Non-pigmented ciliary epithelial cell (primary cell): Measurements from ENCODE around the gene SMARCA4.
"Not testable (repeated sequence)": the region's sequence is repeated elsewhere in the genome, so short reads cannot be mapped to it uniquely, and the experiment has no call there.

Experiments used
- DNase-seq: peaks from one replicate; pipeline ENCODE4 v3.0.0-alpha.2; 2010; ENCODE audit warnings: low read depth

Gene SMARCA4

DNA sequence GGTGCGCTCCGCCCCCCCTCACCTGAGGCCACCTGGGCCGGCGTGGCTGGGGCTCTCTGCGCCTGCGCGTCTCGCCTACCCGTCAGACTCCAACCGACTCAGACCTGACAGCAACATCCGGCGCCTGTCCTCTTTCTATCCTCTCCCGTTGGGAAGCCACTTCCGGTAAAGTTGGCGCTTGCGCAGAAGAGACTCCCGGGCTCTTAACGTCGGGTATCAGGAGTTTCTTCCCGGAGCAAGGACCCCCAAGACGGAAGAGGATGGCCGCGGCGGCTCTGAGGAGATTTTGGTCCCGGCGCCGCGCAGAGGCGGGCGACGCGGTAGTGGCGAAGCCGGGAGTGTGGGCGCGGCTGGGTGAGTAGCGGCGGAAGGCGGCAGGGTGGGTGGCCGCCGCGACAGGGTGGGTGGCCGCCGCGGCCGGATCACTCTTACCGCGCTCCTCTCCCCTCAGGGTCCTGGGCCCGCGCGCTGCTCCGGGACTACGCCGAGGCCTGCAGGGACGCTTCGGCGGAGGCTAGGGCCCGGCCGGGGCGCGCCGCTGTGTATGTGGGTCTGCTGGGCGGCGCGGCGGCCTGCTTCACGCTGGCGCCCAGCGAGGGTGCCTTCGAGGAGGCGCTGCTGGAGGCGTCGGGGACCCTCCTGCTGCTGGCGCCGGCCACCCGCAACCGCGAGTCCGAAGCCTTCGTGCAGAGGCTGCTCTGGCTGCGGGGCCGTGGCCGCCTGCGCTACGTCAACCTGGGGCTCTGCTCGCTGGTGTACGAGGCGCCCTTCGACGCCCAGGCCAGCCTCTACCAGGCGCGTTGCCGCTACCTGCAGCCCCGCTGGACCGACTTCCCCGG lies 32.0 kb upstream of the SMARCA4 start, which contains the start of the genes TIMM29 and YIPF2:
TSS of gene TIMM29 (plus strand) at position 249 of the 839 bp plus-strand sequence. CDS start at position 261, 12 bp downstream.
TSS of gene YIPF2 (minus strand) at position 77 of the 839 bp plus-strand sequence. CDS start 229 bp downstream, outside the sequence.
- DNase-seq = peak; percentile 93

DNA sequence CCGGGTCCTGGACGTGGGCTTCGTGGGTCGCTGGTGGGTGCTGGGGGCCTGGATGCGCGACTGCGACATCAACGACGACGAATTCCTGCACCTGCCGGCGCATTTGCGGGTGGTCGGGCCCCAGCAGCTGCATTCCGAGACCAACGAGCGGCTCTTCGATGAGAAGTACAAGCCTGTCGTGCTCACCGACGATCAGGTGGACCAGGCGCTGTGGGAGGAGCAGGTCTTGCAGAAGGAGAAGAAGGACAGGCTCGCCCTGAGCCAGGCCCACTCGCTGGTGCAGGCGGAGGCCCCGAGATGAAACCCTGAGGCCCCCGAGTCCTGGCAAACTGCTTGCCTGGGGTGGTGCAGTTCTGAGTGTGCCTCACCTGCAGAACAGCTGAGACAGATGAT lies 31.4 kb upstream of the SMARCA4 start:
- DNase-seq = no peak

DNA sequence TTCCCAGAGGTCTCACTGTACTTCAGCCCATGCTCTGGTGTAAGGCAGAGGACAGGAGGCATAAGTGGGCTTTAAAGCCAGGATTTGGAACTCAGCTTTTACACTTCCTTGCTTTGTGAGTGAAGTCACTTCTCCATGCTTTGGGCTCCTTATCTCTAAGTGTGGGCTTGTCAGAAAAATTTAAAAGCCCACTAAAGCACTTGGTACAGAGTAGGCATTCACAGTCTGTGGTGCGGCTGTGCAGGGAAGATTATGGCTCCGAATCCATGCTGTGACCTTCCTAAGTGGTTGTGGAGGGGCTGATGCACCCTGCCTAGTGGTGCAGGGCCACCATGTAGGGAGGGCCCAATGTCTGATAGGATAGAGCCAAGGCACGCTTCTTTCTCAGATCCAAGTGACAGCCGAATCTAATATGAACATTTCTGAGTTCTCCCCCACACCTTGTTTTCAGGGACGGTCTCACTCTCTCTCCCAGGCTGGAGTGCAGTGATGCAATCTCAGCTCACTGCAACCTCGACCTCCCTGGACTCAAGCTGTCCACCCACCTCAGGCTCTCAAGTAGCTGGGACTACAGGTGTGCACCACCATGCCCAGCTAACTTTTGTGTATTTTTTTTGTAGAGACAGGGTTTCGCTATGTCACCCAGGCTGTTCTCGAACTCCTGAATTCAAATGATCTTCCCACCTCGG lies 25.3 kb upstream of the SMARCA4 start:
- no peak for DNase-seq

DNA sequence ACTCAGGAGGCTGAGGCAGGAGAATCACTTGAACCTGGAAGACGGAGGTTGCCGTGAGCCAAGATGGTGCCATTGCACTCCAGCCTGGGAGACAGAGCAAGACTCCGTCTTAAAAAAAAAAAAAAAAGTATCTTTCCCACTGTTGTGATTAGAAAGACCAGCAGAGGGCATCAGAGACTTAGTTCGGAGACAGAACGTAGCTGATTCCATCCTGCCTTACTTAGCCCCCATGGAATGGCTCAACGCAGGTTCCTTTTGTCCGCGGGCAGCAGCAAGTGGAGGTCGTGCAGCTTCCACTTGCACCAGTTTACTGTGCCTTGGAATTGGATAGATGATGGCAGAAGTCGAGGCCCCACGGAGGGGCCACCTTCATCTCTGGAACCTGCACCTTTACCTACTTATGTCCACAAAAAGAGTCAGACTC lies 24.2 kb upstream of the SMARCA4 start:
- no peak for DNase-seq

DNA sequence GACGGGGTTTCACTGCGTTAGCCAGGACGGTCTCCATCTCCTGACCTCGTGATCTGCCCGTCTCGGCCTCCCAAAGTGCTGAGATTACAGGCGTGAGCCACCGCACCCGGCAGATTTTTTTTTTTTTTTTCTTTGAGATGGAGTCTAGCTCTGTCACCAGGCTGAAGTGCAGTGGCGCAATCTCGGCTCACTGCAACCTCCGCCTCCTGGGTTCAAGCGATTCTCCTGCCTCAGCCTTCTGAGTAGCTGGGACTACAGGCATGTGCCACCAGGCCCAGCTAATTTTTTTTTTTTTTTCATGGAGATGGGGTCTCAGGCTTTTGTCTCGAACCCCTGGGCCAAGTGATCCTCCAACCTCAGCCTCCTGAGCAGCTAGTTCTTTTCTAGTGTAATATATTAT lies 19.2 kb upstream of the SMARCA4 start:
- not testable (repeated sequence) for DNase-seq

DNA sequence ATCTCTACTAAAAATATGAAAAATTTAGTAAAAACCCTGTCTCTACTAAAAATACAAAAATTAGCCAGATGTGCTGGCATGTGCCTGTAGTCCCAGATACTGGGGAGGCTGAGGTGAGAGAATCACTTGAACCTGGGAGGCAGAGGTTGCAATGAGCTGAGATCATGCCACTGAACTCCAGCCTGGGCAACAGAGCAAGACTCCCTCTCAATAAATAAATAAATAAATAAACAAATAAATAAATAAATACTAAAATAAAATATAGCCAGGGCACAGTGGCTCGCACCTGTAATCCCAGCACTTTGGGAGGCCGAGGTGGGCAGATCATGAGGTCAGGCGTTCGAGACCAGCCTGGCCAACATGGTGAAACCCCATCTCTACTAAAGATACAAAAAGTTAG lies 17.4 kb upstream of the SMARCA4 start:
- DNase-seq = not testable (repeated sequence)

DNA sequence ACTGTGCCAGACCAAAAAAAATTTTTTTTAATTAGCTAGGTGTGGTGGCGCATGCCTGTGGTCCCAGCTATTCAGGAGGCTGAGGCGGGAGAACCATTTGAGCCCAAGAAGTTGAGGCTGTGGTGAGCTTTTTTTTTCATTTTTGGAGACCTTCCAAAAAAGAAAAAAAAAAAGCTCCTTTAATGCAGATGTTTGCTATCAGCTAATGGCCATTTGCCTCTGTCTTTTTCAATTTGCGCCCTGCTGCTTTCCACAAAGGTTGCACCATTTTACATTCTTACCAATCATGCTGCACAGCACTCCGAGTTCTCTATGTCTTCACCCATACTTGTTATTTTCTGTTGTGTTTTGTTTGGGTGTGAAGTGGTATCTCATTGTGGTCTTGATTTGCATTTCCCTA lies 15.6 kb upstream of the SMARCA4 start:
- no peak for DNase-seq

DNA sequence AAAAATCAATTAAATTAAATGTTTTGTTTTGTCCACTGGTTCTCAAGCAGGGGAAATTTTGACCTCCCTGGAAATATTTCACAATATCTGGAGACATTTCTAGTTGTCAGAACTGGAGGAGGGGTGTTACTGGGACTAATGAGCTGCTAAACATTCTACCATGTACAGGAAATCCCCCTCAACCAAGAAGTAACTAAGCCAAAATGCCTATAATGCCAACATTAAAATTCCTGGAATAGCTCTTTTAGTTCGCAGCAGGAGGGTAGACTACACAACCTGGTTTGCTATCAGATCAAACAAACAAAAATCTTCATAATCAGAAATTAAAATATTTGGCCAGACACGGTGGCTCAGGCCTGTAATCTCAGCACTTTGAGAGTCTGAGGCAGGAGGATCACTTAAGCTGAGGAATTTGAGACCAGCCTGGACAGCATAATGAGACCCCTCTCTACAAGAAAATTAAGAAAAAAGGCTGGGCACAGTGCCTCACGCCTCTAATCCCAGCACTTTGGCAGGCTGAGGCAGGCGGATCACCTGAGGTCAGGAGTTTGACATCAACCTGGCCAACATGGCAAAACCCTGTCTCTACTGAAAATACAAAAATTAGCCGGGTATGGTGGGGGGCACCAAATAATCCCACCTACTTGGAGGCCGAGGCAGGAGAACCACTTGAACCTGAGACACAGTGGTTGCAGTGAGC lies 13.7 kb upstream of the SMARCA4 start:
- DNase-seq = no peak

DNA sequence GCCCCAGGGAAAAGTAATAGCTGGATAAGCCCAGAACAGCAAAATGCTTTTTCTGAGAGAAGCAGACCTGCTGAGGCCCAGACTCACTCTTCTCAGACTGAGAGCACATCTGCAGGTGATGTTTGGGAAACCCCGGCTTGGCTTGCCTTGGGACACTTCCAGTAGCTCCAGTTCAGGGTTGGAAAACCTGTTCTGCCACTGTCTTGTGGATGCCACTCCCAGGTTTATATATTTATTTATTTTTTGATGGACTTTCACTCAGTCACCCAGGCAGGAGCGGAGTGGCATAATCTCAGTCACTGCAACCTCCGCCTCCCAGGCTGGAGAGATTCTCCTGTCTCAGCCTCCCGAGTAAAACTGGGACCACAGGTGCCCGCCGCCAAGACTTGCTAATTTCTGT lies 8.0 kb upstream of the SMARCA4 start:
- DNase-seq = no peak

DNA sequence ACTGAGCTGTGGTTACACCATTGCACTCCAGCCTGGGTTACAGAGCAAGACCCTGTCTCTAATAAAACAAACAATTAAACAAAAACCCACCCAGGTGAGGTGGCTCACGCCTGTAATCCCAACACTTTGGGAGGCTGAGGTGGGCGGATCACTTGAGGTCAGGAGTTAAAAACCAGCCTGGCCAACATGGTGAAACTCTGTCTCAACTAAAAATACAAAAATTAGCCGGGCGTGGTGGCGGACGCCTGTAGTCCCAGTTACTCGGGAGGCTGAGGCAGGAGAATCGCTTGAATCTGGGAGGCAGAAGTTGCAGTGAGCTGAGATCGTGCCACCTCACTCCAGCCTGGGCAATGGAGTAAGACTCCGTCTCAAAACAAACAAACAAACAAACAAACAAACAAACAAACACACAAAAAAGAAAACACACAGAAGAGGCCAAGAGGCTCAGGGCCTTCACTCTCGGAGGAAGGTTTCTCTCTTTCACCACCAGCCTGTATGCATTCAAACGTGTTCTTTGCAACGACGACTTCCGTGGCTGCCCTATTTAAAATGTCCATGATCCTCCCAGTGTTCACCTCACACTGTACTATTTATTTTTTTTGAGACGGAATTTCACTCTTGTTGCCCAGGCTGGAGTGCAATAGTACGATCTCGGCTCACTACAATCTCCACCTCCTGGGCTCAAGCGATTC lies 1.4 kb upstream of the SMARCA4 start:
- not testable (repeated sequence) for DNase-seq

DNA sequence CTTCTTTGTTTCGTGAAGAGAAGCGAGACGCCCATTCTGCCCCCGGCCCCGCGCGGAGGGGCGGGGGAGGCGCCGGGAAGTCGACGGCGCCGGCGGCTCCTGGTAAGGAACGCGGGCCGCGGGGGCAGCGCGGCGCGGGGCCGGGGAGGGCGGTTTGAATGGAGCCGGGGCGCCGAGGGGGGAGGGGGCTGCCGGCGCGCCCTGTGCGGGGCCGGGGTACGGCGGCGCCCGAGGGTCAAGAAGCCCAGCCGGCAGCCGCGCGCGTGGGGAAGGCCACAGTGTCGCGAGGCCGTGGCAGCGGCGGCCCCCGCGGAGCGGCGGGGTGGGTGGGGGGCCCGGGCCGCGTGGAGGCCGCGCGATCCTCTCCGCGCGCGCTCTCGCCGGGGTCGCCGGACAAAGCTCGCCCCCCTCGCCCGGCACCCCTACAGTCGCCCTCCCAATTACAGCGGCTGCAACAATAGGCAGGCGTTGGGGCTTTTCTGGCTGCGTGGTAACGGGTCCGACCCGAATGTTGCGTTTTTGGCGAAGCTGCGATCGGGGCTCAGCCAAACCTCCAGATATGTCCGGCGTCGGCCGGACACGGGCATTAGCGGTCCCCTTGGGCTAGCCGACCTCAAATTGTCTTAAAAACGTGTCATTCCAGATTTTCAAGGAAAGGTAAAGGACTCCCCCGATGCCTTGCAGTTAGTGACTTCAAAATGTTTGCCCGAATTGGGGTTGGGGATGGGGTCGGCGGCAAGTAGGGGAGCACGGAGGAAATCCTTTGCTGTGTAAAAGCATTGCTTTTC lies 437 bp downstream of the SMARCA4 start:
- DNase-seq = no peak

DNA sequence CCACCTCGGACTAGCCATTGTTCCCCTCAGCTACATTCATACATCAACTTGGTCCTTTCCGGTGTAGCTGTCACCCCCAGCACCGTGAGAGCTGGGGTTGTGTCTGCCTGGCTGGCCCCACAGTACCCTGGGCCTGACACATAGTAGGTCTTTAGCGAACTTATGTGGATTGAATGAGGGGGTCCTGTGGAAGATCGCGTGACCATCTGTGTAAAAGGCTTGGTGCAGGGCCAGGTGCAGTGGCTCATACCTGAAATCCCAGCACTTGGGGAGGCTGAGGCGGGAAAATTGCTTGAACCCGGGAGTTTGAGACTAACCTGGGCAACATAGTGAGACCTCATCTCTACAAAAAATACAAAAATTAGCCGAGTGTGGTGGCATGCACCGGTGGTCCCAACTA lies 2.0 kb downstream of the SMARCA4 start:
- no peak for DNase-seq

DNA sequence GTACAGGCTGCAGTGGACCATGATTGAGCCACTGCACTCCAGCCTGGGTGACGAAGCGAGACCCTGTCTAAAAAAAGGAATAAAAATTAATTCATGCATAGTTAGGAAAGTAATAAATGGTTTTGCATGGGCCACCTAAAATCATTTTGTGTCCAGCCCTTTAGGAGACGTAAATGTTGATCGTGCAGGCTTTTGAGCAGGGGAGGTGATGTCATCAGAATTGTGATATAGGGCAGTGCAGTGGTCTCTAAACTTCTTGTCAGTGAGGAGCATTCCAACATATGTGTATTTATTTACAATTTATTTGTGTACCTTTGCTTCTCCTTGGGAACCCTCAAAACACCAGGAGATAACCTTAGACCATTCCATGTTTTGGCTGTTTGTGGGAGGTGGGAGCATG lies 3.0 kb downstream of the SMARCA4 start:
- no peak for DNase-seq

DNA sequence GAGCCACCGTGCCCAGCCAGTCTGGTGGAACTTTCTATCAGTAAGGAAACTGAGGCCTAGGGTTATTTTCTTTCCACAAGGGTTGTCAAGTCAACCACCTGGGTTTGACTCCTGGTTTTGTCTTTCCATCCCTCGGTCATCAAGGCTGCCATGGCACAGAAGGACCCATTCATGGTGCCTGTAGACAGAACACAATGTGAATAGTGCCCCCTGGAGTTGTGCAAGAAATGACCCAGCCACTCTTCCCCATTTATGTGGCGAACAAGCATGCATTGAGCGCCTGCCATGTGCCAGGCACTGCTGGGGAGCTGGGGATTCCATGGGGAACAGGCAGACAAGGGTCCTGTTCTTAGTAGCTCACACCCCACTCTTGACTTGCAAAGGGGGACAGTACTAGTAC lies 4.1 kb downstream of the SMARCA4 start:
- DNase-seq = no peak

DNA sequence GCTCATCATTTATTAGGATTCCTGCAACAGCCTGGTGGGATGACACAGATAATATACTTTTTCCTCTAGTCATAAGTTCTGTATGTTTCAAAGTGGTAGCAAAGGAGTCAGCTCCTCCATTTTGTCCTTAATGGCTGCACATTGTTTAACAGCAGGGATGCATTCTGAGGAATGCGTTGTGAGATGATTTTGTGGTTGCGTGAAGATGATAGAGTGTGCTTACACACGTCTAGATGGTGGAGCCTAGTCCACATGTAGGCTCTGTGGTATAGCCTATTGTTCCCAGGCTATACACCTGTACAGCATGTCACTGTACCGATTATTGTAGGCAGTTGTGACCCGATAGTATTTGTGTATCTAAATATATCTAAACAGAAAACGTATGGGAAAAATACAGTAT lies 4.6 kb downstream of the SMARCA4 start:
- no peak for DNase-seq

DNA sequence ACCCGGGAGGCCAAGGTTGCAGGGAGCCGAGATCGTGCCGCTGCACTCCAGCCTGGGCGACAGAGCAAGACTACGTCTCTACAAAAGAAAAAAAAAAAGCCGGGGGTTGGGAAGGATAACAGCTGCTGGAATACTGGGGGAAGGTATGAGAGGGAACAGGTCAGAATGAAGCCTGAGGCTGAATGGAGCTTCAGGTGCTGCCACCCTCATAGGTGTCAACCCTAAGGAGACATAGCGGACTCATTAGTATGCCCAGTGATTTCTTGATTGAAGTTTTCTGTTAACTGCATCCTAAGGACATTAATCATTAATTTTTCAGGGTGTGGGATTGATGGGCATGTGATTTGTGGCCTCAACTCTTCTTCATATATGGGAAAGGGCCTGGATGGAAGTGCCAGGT lies 6.0 kb downstream of the SMARCA4 start:
- DNase-seq = no peak

DNA sequence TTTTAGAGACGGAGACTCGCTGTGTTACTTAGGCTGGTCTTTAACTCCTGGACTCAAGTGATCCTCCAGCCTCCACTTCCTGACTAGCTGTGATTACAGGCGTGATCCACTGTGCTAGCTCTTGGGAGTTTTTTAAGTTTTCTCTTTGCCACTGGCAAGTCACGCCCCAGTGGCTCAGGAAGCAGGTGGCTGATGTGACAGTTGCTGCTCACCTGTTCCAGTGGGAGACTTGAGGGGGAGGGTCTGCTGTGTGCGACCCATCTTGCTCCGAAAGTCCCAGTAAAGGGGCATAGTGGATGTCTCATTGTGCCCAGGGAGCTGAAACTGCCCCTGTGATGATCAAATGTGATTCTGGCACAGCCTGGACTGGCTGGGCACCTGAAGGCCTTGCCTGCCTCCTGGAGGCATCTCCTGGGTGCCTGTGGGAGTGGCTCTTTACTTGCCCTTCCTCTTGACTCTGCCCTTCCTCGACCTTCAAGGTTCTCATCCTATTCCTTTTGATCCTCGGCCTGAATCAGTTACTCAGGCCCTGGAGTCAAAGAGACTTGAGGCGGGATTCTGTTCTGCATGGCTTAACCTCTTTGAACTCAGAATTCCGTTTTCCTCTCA lies 7.8 kb downstream of the SMARCA4 start:
- no peak for DNase-seq

DNA sequence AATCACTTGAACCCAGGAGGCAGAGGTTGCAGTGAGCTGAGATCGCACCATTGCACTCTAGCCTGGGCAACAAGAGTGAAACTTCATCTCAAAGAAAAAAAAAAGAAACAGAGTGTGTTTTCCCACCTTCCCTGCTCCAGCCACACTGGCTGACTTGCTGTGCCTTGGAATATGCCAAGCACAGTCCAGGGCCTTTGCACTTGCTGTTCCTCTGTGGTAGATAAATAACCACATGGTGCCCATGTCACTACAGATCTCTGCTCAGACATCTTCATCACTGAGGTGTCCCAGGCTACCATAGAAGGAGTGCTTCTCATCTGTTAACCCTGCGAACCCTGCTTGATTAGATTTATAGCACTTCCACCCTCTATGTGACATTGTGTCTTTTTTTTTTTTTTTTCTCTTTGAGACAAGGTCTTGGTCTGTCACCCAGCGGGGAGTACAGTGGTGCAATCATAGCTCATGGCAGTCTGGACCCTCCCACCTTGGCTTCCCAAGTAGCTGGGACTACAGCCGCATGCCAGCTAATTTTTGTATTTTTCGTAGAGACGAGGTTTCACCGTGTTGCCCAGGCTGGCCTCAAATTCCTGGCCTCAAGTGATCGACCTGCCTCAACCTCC lies 10.4 kb downstream of the SMARCA4 start:
- DNase-seq = no peak

DNA sequence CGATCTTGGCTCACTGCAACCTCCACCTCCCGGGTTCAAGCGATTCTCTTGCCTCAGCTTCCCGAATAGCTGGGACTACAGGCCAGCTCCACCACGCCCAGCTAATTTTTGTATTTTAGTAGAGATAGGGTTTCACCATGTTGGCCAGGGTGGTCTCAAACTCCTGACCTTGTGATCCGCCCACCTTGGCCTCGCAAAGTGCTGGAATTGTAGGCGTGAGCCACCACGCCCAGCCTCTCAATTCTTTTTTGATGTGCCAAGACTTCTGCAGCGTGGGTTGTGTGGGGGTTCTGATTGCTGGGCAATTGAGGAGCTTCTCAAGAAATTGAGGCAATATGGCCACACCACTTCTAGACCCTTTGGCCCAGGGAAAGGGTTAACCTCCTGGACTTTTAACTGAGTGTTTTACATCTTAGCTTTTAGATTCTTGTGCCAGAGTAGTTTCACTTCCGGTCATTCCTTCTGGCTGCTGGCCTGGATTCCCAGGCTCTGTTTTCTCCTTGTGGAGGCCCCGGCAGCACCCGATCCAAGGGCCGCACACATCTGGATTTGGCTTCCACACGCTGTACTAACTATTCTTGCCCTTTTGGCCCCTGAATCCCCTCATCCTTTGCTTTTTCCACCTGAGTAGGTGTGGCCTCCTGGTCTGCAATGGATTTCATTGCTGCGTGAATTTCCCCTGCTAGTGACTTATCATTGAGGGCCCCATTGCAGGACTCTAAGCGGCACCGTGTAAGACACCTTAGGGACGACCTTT lies 14.7 kb downstream of the SMARCA4 start:
- no peak for DNase-seq
